Vagina (tissue), 2 donors: Measurements from ENCODE around the gene PRR13. TPM values are rescaled to one million over a fixed set of nuclear protein-coding genes. Genes with fewer than 3 reads are reported as not detected.

Experiments used
- DNase-seq, 2 donors: peaks; one replicate each; pipeline ENCODE4 v3.0.0-alpha.2; 2017; ENCODE audit errors: extremely low spot score in 2 of 2
- H3K27ac ChIP-seq: fragments of 200-600 bp; sonication (generic); one replicate; pipeline ENCODE4 v1.5.1; 2019
- H3K27me3 ChIP-seq: fragments of 200-600 bp; sonication (generic); one replicate; pipeline ENCODE4 v1.5.1; 2019
- H3K36me3 ChIP-seq, 2 donors: fragments of 200-600 bp; sonication (generic); one replicate each; pipeline ENCODE4 v1.5.1; 2017 to 2019
- H3K4me1 ChIP-seq: fragments of 200-600 bp; sonication (generic); one replicate; pipeline ENCODE4 v1.5.1; 2019
- H3K4me3 ChIP-seq, 2 donors: fragments of 200-600 bp; sonication (generic); 1 replicate in 1 of 2; 2 replicates in 1 of 2; pipeline ENCODE4 v1.5.1; 2016 to 2019
- H3K9me3 ChIP-seq: fragments of 200-600 bp; sonication (generic); one replicate; pipeline ENCODE4 v1.5.1; 2019
- POLR2A ChIP-seq, 2 donors: fragments of 450-650 bp; IDR thresholded peaks; one replicate each; pipeline ENCODE4 v1.6.1; 2017; ENCODE audit warnings: antibody characterized with exemption in 2 of 2, mild to moderate bottlenecking in 2 of 2, moderate library complexity in 2 of 2
- POLR2AphosphoS5 ChIP-seq, 2 donors: sonication (generic); formaldehyde crosslinking; IDR thresholded peaks; one replicate each; pipeline ENCODE4 v1.9.0; 2017; ENCODE audit warnings: antibody characterized with exemption in 2 of 2, mild to moderate bottlenecking in 2 of 2, low read depth in 1 of 2; ENCODE audit not compliant: insufficient read depth in 1 of 2
- intact Hi-C: fragments of 100-400 bp; cut with DNase I; formaldehyde crosslinking; loops from one replicate; pipeline ENCODE4 v1.15.1; 2023
- total RNA-seq: library from RNA; depleted of rRNA; stranded (reverse); fragments of >200 nt; gene quantifications from one replicate; pipeline ENCODE4 v1.2.3, GENCODE V29; 2016
- TF ChIP-seq, protein P1 (sequence below), 3 experiments: fragments of 450-650 bp in 2 of 3; fragments of 200-600 bp in 1 of 3; sonication (generic) in 1 of 3; IDR thresholded peaks; one replicate each; pipeline ENCODE4 v1.5.1; 2017 to 2019; ENCODE audit warnings: antibody characterized with exemption in 3 of 3, mild to moderate bottlenecking in 2 of 3, moderate library complexity in 2 of 3

PRR13 gene
- total RNA-seq, 1 donor from 2014 or later: 54.0 TPM

DNA sequence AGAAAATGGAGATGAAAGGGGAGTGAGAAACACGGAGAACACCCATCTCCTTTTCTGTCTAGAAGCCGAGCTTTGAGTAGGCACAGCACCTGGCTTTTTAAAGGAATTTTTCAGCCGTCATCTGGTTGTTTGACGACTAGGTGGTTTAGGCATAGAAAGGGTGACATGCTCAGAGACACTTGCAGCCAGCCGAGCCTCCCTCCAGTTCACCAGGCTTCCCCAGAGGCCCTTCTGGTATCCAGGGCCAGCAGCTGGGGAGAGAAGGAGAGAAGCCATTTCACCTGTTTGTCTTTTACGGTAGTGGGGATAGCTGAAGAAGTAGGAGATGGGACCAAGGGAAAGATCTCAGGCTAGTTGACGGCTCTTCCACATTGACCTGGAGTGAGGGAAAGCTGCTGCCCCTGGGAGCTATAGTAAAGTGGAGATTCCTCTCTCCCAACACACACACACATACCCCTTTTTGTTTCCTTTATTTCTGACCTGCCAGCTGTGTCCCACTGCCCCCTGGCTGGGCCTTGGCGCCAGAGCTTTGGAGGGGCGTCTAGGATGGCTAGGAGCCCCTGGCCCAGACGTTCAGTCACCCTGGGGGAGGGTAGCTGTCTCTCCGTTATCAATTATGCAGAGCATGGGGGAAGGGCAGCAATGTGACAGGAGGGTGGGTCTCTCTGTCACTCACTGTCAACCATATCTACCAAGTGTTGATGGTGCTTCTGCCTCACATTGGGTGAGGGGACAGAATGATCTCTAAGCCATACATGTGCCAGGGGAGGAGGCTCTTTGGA is 52.3 kb downstream of the PRR13 start:
- no peak for DNase-seq
- peak overlapping the region; percentile 63 to 73 for H3K4me3 ChIP-seq
- intact Hi-C loops: no loop called here
- no peaks in the 10 kb centered on the region for H3K9me3 ChIP-seq
- H3K27me3 ChIP-seq: no peaks in the 10 kb centered on the region
- no peaks in the 10 kb centered on the region for H3K36me3 ChIP-seq
- peaks cover 56% of the 10 kb centered on the region for H3K4me1 ChIP-seq
- no peak for TF ChIP-seq POLR2AphosphoS5 (IDR thresholded peaks at IDR 0.05; ENCODE audit: insufficient read depth in 1 of 2, low read depth in 1 of 2)
- TF ChIP-seq, protein P1, sequence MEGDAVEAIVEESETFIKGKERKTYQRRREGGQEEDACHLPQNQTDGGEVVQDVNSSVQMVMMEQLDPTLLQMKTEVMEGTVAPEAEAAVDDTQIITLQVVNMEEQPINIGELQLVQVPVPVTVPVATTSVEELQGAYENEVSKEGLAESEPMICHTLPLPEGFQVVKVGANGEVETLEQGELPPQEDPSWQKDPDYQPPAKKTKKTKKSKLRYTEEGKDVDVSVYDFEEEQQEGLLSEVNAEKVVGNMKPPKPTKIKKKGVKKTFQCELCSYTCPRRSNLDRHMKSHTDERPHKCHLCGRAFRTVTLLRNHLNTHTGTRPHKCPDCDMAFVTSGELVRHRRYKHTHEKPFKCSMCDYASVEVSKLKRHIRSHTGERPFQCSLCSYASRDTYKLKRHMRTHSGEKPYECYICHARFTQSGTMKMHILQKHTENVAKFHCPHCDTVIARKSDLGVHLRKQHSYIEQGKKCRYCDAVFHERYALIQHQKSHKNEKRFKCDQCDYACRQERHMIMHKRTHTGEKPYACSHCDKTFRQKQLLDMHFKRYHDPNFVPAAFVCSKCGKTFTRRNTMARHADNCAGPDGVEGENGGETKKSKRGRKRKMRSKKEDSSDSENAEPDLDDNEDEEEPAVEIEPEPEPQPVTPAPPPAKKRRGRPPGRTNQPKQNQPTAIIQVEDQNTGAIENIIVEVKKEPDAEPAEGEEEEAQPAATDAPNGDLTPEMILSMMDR (IDR thresholded peaks at IDR 0.05): no peak
- no peak for TF ChIP-seq POLR2A (IDR thresholded peaks at IDR 0.05)
- H3K27ac ChIP-seq: peak overlapping the region; percentile 99

Other genes starting within 250 kb of the PRR13 start
- gene ITGB7, start 234.5 kb upstream of the PRR13 start, total RNA-seq: 3.7 TPM
- 79.1 TPM for gene RARG, start 209.5 kb upstream of the PRR13 start, total RNA-seq
- gene ESPL1, start 173.4 kb upstream of the PRR13 start, total RNA-seq: 17.7 TPM
- 673 TPM for gene PFDN5, start 146.2 kb upstream of the PRR13 start, total RNA-seq
- gene MYG1, start 142.0 kb upstream of the PRR13 start, total RNA-seq: 41.5 TPM
- 30.9 TPM for gene AAAS, start 120.1 kb upstream of the PRR13 start, total RNA-seq
- not detected for gene SP7, start 105.4 kb upstream of the PRR13 start, total RNA-seq
- 76.1 TPM for gene SP1, start 61.6 kb upstream of the PRR13 start, total RNA-seq
- 1.2 TPM for gene AMHR2, start 17.9 kb upstream of the PRR13 start, total RNA-seq
- 488 TPM for gene PCBP2, start 10.4 kb downstream of the PRR13 start, total RNA-seq
- 21.9 TPM for gene MAP3K12, start 57.7 kb downstream of the PRR13 start, total RNA-seq
- gene TARBP2, start 59.5 kb downstream of the PRR13 start, total RNA-seq: 17.7 TPM
- gene NPFF, start 65.8 kb downstream of the PRR13 start, total RNA-seq: not detected
- 34.9 TPM for gene ATF7, start 184.6 kb downstream of the PRR13 start, total RNA-seq
- 311 TPM for gene ATP5MC2, start 234.3 kb downstream of the PRR13 start, total RNA-seq